HepG2 (cell line): ENCODE data around the gene CYP46A1. TPM values are rescaled to one million over a fixed set of nuclear protein-coding genes. Genes with fewer than 3 reads are reported as not detected.

ENCODE experiments used
- CENPBD1 ChIP-seq: sonication (generic); formaldehyde crosslinking; IDR thresholded peaks from 2 replicates; pipeline ENCODE4 v1.8.0; 2022; ENCODE audit warnings: missing genetic modification reagents, low read depth, mild to moderate bottlenecking, borderline replicate concordance
- HHEX ChIP-seq: IDR thresholded peaks from 2 replicates; pipeline ENCODE4 v1.6.1; 2016; ENCODE audit warnings: control low read depth
- IRF9 ChIP-seq: sonication (generic); formaldehyde crosslinking; IDR thresholded peaks from 2 replicates; pipeline ENCODE4 v1.8.0; 2022; ENCODE audit warnings: missing genetic modification reagents, mild to moderate bottlenecking, borderline replicate concordance
- PRDM10 ChIP-seq: sonication (generic); formaldehyde crosslinking; IDR thresholded peaks from 2 replicates; pipeline ENCODE4 v1.4.0; 2020; ENCODE audit warnings: low read depth, missing genetic modification reagents
- RAD51 ChIP-seq: fragments of 450-650 bp; IDR thresholded peaks from 2 replicates; pipeline ENCODE4 v1.6.1; 2016; ENCODE audit warnings: borderline replicate concordance
- SP140L ChIP-seq: sonication (generic); formaldehyde crosslinking; IDR thresholded peaks from 2 replicates; pipeline ENCODE4 v1.4.0; 2020; ENCODE audit warnings: missing genetic modification reagents, borderline replicate concordance
- ZBTB4 ChIP-seq: sonication (generic); formaldehyde crosslinking; IDR thresholded peaks from 2 replicates; pipeline ENCODE4 v1.4.0; 2020; ENCODE audit warnings: missing genetic modification reagents, mild to moderate bottlenecking, borderline replicate concordance
- polyA plus RNA-seq, 8 experiments: library from polyadenylated mRNA; depleted of rRNA in 3 of 8; stranded (reverse) in 7 of 8; unstranded in 1 of 8; fragments of >200 nt; fragmentation: Illumina TruSeq in 4 of 8; extraction: Trizol in 4 of 8; gene quantifications; 2 replicates each; pipeline versions ENCODE4 v1.2.1 to v1.2.3, GENCODE V29; 2011 to 2016; ENCODE audit warnings: low read depth in 4 of 8, missing spikeins in 1 of 8, mixed read lengths in 1 of 8; ENCODE audit not compliant: insufficient read depth in 1 of 8
- total RNA-seq, 5 experiments: library from RNA; depleted of rRNA; stranded (reverse); fragments of >200 nt; fragmentation: Illumina TruSeq; extraction: Trizol; gene quantifications; 2 replicates each; pipeline ENCODE4 v1.2.3, GENCODE V29; 2016; ENCODE audit warnings: low read depth in 1 of 5

The CYP46A1 gene
- total and polyA plus RNA-seq, 2 of the 13 experiments (the other 11 are each of a cell fraction or from before 2014, with no cell fraction given): not detected

GRCh38 chr14:99775351-99775750 is 91.3 kb downstream of the CYP46A1 start (continued):
- TF ChIP-seq ZBTB4 (no peak), CENPBD1 (CRISPR knock-in tag) (no peak), HHEX (CRISPR knock-in tag) (no peak), SP140L (CRISPR knock-in tag) (no peak), RAD51 (no peak), PRDM10 (CRISPR knock-in tag) (no peak), IRF9 (CRISPR knock-in tag) (no peak)

Other genes starting within 250 kb of the CYP46A1 start
- 67.1 and 71.2 TPM in 2 replicates for gene SETD3, start 203.4 kb upstream of the CYP46A1 start, total RNA-seq (2016; rRNA removed; fragmentation: Illumina TruSeq; extraction: Trizol)
- 26.6 and 30.3 TPM in 2 replicates for gene SETD3, start 203.4 kb upstream of the CYP46A1 start, polyA plus RNA-seq (2011; rRNA removed)
- gene CCNK, start 202.9 kb upstream of the CYP46A1 start, total RNA-seq (2016; rRNA removed; fragmentation: Illumina TruSeq; extraction: Trizol): 9.7 and 16.5 TPM in 2 replicates
- 4.9 and 14.0 TPM in 2 replicates for gene CCNK, start 202.9 kb upstream of the CYP46A1 start, polyA plus RNA-seq (2011; rRNA removed)
- 43.8 and 47.6 TPM in 2 replicates for gene CCDC85C, start 80.1 kb upstream of the CYP46A1 start, total RNA-seq (2016; rRNA removed; fragmentation: Illumina TruSeq; extraction: Trizol)
- gene CCDC85C, start 80.1 kb upstream of the CYP46A1 start, polyA plus RNA-seq (2011; rRNA removed): 18.8 and 30.3 TPM in 2 replicates
- gene HHIPL1, start 39.2 kb upstream of the CYP46A1 start, total RNA-seq (2016; rRNA removed; fragmentation: Illumina TruSeq; extraction: Trizol): not detected in 2 replicates
- 0.01 TPM in 1 of 2 replicates, not detected in the other for gene HHIPL1, start 39.2 kb upstream of the CYP46A1 start, polyA plus RNA-seq (2011; rRNA removed)
- gene EML1, start 109.1 kb downstream of the CYP46A1 start, total RNA-seq (2016; rRNA removed; fragmentation: Illumina TruSeq; extraction: Trizol): 1.3 and 1.7 TPM in 2 replicates
- gene EML1, start 109.1 kb downstream of the CYP46A1 start, polyA plus RNA-seq (2011; rRNA removed): 0.25 and 0.59 TPM in 2 replicates